K562 (cell line): ENCODE data around the gene BRICD5. TPM values are rescaled to one million over a fixed set of nuclear protein-coding genes. Genes with fewer than 3 reads are reported as not detected.

Experiments used
- HDAC8 ChIP-seq: fragments of 450-650 bp; IDR thresholded peaks from 2 replicates; pipeline ENCODE4 v1.6.1; 2016; ENCODE audit warnings: mild to moderate bottlenecking, missing genetic modification characterization, moderate library complexity, missing compliant biosample characterization
- HEY1 ChIP-seq: fragments of 250-450 bp; sonication (Bioruptor Pico); IDR thresholded peaks from 2 replicates; pipeline ENCODE4 v1.5.0; 2020; ENCODE audit warnings: mild to moderate bottlenecking, moderate library complexity, borderline replicate concordance
- HMGN3 ChIP-seq: IDR thresholded peaks from 2 replicates; pipeline ENCODE4 v1.6.1; 2011; ENCODE audit warnings: borderline replicate concordance, low read depth, mild to moderate bottlenecking, mixed read lengths, low read length; ENCODE audit not compliant: insufficient read length; ENCODE audit errors: extremely low read depth
- NCOA6 ChIP-seq: fragments of 450-650 bp; IDR thresholded peaks from 2 replicates; pipeline ENCODE4 v1.6.1; 2017; ENCODE audit warnings: mild to moderate bottlenecking
- YBX1 ChIP-seq: fragments of 450-650 bp; IDR thresholded peaks from 2 replicates; pipeline ENCODE4 v1.7.1; 2016; ENCODE audit warnings: mild to moderate bottlenecking
- ZNF780A ChIP-seq: fragments of 250-450 bp; sonication (Bioruptor Pico); IDR thresholded peaks from 2 replicates; pipeline ENCODE4 v1.5.0; 2021; ENCODE audit warnings: mild to moderate bottlenecking
- ZNF785 ChIP-seq: fragments of 250-450 bp; sonication (Bioruptor Pico); IDR thresholded peaks from 2 replicates; pipeline ENCODE4 v1.4.0; 2020; ENCODE audit warnings: mild to moderate bottlenecking
- polyA plus RNA-seq, 8 experiments: library from polyadenylated mRNA; depleted of rRNA in 4 of 8; stranded (reverse) in 5 of 8; unstranded in 3 of 8; fragments of >200 nt; fragmentation: Nextera tagmentation in 2 of 8; fragmentation: Illumina TruSeq in 1 of 8; extraction: Ambion mirVana in 2 of 8; extraction: Trizol in 1 of 8; gene quantifications; 2 replicates each; pipeline versions ENCODE4 v1.2.1 to v1.2.3, GENCODE V29; 2011 to 2014; ENCODE audit warnings: inconsistent platforms in 1 of 8, missing spikeins in 1 of 8
- total RNA-seq, 7 experiments: library from RNA; depleted of rRNA in 6 of 7; stranded (reverse); fragments of >200 nt in 6 of 7; fragmentation: Illumina TruSeq in 2 of 7; extraction: Trizol in 2 of 7; gene quantifications; 2 replicates each; pipeline versions ENCODE4 v1.2.1 to v1.2.3, GENCODE V29; 2011 to 2021; ENCODE audit warnings: low replicate concordance in 1 of 7
- TF ChIP-seq, protein P1 (sequence below): fragments of 450-650 bp; IDR thresholded peaks from 2 replicates; pipeline ENCODE4 v1.6.1; 2016; ENCODE audit warnings: mild to moderate bottlenecking, moderate library complexity
- TF ChIP-seq, protein P2 (sequence below): sonication (generic); formaldehyde crosslinking; IDR thresholded peaks from 2 replicates; pipeline ENCODE4 v1.8.1; 2023; ENCODE audit warnings: mild to moderate bottlenecking, missing genetic modification reagents, moderate library complexity
- TF ChIP-seq, protein P3 (sequence below): IDR thresholded peaks from 2 replicates; pipeline ENCODE4 v1.6.1; 2011; ENCODE audit not compliant: insufficient read length; ENCODE audit errors: extremely low read depth

The BRICD5 gene
- total and polyA plus RNA-seq, 9 of the 15 experiments (the other 6 are each of a cell fraction or from before 2014, with no cell fraction given), result 0.24 to 15.1 (median 2.4) TPM; not detected in 1

DNA sequence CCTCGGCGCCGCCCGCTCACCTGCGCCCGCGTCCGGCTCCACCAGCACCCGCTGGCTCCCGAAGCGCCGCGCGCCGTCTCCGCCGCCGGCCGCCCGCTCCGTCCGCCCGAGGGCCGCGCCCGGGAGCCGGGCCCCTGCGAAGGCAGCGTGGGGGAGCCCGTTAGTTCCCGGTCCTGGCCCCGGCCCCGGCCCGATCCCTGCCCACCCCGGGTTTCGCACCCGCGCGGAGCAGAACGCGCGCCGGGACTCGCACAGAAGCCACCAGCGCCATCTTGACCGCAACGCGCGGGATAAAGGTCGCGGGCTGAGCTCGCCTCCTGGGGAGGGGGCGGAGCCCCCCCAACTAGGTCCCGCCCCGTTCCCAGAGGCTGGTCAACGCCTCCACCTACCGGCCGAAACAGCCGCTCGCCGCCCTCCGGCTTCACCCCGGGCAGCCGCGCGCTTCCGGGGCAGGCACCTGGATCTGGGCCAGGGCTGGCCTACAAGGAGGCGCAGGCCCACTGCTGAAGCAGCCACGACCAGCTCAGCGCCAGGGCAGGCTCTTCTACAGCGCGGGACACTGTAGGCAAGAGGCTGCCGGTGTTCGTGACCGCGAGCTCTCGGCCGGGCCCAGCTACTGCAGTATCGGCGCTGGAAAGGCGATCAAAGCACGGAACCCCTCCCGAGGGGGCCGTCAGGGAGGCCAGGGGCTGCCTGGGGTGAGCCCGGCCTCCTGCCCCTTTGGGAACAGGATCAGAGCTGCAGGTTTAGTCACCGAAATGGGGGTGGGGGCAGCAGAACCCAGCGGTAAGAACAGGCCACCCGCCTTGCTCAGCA lies 40.8 kb upstream of the BRICD5 start, which contains the start of gene ECI1 (continued):
- TF ChIP-seq, protein P1, sequence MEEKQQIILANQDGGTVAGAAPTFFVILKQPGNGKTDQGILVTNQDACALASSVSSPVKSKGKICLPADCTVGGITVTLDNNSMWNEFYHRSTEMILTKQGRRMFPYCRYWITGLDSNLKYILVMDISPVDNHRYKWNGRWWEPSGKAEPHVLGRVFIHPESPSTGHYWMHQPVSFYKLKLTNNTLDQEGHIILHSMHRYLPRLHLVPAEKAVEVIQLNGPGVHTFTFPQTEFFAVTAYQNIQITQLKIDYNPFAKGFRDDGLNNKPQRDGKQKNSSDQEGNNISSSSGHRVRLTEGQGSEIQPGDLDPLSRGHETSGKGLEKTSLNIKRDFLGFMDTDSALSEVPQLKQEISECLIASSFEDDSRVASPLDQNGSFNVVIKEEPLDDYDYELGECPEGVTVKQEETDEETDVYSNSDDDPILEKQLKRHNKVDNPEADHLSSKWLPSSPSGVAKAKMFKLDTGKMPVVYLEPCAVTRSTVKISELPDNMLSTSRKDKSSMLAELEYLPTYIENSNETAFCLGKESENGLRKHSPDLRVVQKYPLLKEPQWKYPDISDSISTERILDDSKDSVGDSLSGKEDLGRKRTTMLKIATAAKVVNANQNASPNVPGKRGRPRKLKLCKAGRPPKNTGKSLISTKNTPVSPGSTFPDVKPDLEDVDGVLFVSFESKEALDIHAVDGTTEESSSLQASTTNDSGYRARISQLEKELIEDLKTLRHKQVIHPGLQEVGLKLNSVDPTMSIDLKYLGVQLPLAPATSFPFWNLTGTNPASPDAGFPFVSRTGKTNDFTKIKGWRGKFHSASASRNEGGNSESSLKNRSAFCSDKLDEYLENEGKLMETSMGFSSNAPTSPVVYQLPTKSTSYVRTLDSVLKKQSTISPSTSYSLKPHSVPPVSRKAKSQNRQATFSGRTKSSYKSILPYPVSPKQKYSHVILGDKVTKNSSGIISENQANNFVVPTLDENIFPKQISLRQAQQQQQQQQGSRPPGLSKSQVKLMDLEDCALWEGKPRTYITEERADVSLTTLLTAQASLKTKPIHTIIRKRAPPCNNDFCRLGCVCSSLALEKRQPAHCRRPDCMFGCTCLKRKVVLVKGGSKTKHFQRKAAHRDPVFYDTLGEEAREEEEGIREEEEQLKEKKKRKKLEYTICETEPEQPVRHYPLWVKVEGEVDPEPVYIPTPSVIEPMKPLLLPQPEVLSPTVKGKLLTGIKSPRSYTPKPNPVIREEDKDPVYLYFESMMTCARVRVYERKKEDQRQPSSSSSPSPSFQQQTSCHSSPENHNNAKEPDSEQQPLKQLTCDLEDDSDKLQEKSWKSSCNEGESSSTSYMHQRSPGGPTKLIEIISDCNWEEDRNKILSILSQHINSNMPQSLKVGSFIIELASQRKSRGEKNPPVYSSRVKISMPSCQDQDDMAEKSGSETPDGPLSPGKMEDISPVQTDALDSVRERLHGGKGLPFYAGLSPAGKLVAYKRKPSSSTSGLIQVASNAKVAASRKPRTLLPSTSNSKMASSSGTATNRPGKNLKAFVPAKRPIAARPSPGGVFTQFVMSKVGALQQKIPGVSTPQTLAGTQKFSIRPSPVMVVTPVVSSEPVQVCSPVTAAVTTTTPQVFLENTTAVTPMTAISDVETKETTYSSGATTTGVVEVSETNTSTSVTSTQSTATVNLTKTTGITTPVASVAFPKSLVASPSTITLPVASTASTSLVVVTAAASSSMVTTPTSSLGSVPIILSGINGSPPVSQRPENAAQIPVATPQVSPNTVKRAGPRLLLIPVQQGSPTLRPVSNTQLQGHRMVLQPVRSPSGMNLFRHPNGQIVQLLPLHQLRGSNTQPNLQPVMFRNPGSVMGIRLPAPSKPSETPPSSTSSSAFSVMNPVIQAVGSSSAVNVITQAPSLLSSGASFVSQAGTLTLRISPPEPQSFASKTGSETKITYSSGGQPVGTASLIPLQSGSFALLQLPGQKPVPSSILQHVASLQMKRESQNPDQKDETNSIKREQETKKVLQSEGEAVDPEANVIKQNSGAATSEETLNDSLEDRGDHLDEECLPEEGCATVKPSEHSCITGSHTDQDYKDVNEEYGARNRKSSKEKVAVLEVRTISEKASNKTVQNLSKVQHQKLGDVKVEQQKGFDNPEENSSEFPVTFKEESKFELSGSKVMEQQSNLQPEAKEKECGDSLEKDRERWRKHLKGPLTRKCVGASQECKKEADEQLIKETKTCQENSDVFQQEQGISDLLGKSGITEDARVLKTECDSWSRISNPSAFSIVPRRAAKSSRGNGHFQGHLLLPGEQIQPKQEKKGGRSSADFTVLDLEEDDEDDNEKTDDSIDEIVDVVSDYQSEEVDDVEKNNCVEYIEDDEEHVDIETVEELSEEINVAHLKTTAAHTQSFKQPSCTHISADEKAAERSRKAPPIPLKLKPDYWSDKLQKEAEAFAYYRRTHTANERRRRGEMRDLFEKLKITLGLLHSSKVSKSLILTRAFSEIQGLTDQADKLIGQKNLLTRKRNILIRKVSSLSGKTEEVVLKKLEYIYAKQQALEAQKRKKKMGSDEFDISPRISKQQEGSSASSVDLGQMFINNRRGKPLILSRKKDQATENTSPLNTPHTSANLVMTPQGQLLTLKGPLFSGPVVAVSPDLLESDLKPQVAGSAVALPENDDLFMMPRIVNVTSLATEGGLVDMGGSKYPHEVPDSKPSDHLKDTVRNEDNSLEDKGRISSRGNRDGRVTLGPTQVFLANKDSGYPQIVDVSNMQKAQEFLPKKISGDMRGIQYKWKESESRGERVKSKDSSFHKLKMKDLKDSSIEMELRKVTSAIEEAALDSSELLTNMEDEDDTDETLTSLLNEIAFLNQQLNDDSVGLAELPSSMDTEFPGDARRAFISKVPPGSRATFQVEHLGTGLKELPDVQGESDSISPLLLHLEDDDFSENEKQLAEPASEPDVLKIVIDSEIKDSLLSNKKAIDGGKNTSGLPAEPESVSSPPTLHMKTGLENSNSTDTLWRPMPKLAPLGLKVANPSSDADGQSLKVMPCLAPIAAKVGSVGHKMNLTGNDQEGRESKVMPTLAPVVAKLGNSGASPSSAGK, result no peak
- TF ChIP-seq HDAC8 (tag) (no peak), ZNF785 (CRISPR knock-in tag) (no peak), HMGN3 (peak; percentile 90), YBX1 (no peak), HEY1 (CRISPR knock-in tag) (no peak), ZNF780A (CRISPR knock-in tag) (no peak), NCOA6 (no peak)
- TF ChIP-seq, protein P2, sequence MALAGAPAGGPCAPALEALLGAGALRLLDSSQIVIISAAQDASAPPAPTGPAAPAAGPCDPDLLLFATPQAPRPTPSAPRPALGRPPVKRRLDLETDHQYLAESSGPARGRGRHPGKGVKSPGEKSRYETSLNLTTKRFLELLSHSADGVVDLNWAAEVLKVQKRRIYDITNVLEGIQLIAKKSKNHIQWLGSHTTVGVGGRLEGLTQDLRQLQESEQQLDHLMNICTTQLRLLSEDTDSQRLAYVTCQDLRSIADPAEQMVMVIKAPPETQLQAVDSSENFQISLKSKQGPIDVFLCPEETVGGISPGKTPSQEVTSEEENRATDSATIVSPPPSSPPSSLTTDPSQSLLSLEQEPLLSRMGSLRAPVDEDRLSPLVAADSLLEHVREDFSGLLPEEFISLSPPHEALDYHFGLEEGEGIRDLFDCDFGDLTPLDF, result peak; percentile 60; the same call in 1 of the 2 replicates
- TF ChIP-seq, protein P3, sequence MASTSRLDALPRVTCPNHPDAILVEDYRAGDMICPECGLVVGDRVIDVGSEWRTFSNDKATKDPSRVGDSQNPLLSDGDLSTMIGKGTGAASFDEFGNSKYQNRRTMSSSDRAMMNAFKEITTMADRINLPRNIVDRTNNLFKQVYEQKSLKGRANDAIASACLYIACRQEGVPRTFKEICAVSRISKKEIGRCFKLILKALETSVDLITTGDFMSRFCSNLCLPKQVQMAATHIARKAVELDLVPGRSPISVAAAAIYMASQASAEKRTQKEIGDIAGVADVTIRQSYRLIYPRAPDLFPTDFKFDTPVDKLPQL, result no peak
